T-helper 2 cell (primary cell): ENCODE data around the gene APOBEC3B.
"Not testable (repeated sequence)": the region's sequence is repeated elsewhere in the genome, so short reads cannot be mapped to it uniquely, and the experiment has no call there.

Experiments used
- DNase-seq, 5 experiments: peaks; one replicate each; pipeline versions ENCODE4 v3.0.0 to v3.0.0-alpha.2; 2012 to 2022
- total RNA-seq, 2 donors: gene quantifications; one replicate each; lab custom pipeline; 2026; lab: John Stamatoyannopoulos, UW

The APOBEC3B gene
- 0.31 to 0.61 reads per million in 2 donors for total RNA-seq

DNA sequence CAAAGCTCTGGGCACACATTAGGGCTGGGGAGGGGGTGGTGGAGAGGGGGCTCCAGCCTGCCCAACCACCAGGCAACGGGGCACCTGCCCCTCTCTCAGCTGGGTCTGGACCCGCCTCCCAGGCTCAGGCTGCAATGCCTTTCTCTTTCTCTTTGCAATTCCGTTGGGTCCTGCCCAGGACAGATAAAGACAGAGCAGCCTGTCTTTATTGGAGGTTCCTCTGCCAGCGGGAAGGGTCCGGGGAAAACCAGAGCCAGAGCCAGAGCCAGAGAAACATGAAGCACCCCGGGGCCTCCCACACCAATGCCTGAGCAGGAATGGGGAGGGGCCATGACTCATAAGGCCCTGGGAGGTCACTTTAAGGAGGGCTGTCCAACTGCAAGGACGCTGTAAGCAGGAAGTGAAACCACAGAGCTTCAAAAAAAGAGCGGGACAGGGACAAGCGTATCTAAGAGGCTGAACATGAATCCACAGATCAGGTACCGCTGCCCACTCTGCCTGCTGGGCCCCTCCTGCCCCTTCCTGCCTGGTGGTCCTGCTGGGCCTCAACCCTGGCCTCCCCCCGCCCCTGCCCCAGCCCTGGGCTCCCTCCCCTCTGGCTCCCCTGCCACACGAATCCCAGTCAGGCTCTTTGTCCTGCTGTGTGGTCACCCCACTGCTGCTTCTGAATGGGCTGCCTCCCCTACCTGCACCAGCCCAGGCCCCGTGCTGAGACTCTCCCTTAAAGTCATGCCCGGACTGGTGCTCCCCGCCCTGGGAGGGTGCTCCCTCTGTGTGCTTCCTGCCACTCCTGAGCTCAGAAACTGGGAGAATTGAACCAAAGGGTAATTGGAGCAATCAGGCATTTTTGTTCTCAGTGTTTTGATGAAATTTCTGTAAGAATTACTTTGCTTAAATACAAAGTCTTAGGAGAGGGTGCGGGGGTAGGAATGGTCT is at the start of gene APOBEC3B:
TSS of gene APOBEC3B (plus strand) at position 356 of the 936 bp plus-strand sequence. CDS start at position 463, 107 bp downstream.
- DNase-seq = peak in 4 of 5 experiments; percentile 26 to 88 (median 50)

DNA sequence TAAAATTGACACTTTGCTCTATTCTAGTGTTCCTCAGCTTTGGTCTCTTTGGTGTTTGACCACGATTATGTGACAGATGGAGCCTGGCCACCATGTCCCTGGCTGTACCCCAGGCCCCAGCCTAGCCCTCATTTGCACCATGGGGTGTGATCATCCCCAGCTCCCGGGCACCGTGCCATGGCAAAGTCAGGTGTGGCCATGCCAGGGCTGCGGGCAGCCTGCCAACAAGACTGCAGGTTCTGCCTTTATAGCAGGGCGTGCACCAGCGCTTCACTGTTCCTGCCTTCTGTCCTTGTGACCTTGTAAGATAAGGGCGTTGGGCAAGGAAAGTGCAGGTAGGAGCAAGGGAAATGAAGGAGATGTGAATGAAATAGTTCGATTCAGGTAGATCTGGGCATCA is 47.1 kb upstream of the APOBEC3B start:
- DNase-seq = no peak

DNA sequence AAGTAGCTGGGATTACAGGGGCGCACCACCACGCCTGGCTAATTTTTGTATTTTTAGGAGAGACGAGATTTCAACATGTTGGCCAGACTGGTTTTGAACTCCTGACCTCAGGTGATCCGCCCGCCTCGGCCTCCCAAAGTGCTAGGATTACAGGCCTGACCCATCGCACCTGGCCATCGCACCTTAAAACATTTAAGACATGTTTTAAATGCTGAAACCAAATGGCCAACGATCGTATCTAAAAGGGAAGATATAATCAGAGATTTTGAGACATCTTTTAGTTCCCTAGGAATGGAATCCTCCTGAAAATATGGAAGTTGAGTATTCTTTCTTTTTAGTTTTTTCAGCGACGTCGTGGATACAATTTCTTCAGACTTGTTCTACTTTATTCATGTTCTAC is 46.5 kb upstream of the APOBEC3B start:
- no peak for DNase-seq

DNA sequence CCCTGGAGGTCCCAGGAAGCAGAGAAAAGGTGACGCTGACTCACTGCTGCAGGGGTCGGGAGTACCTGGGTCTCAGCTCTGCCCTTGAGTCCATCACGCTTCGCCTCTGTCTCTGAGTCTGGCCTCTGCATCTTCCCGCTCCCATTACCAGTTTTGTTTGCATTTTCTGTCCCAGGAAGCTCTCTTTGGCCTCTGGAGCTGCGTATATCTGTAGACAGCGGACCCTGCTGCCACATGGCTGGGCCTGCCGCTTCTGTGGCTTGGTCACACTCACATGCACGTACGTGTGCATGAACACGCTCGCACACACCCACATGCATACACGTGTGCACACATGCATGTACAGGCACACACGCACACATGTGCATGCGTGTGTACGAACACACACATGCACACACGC is 45.6 kb upstream of the APOBEC3B start:
- DNase-seq = no peak

DNA sequence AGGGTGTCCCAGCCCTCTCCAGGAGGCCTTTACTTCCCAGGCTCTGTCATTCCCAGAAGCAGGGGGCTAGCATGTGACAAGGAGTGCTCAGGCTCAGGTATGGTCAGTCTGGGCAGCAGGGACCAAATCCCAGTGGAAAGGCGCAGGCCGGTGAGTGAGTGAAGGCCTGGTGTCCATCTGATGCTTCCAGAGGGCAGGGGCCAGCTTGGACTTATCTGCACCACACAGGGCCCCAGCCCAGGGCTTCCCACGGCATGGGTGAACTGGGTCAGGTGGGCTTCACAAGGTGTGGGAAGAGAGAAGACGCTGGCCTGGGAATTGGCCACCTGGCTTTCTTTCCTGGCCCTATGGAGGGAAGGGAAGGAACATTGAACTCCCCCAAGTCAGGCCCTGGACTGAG is 45.1 kb upstream of the APOBEC3B start:
- DNase-seq = no peak

DNA sequence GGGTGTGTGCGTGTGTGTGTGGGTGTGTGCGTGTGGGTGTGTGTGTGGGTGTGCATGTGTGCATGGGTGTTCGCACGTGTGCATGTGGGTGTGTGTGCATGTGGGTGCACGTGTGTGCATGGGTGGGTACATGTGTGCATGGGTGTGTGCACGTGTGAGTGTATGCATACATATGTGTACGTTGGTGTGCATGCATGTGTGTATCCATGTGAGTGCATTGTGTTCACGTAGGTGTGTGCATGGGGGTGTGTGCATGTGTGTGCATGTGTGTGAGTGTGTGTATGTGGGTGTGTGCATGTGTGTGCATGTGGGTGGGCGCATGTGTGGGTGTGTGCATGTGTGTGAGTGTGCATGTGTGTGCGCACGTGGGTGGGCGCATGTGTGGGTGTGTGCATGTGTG is 44.6 kb upstream of the APOBEC3B start:
- no peak for DNase-seq

DNA sequence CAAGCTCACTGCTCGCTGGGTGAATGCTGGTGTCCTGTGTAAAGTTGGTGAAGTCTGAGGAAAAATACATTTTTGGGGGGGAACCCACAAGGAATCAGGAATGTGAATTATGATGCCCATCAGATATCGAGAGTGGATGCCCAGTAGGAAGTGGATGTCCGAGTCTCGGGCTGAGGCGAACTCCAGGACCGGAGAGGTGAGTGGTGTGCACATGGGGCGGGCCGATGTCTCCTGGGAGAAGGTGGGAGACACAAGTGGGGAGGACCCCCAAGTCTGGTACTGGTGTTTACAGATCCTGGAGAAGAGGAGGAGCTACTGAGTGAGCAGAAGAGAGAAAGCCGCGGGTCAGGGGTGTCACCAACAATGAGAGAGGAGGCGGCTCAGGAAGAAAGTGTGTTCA is 43.9 kb upstream of the APOBEC3B start:
- no peak for DNase-seq

DNA sequence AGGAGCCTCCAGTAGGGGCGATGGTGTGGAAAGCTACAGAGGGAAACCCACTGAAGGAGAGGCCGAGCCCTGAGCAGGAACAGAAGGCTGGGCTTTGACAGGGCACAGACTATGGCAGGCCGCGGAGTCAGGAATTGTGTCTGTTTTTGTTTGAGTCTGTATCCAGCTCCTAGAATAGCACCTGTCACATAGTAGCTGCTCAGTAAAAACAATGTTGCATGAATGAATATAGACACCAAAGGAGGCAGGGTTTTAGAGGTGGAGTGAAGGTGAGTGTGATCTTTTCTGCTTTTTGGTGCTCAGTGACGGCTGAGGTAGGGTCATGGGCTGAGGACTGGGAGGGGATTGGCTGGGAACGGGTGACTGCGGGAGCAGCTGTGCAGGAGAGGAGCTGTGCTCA is 43.2 kb upstream of the APOBEC3B start:
- no peak for DNase-seq

DNA sequence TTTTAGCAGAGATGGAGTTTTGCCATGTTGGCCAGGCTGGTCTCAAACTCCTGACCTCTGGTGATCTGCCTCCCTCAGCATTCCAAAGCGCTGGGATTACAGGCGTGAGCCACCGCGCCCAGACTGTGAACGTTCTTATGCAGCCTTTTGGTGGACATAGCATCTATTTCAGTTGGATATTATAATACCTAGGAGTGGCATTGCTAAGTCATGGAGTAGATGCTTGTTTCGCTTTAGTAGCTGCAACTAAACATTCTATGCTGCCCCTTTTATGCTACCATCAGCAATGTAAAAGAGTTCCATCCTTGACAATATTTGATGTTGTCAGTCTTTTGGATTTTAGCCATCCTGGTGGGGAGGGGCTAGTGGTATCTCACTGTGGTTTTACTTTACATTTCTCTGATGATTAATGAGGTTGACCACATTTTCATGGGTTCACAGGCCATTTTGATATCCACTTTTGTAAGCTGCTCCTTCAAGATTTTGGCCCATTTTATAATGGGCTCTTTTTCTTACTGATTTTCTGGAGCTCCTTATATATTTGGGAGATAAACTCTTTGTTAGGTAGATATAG is 41.2 kb upstream of the APOBEC3B start:
- DNase-seq = peak in 1 of 5 experiments; percentile 34

DNA sequence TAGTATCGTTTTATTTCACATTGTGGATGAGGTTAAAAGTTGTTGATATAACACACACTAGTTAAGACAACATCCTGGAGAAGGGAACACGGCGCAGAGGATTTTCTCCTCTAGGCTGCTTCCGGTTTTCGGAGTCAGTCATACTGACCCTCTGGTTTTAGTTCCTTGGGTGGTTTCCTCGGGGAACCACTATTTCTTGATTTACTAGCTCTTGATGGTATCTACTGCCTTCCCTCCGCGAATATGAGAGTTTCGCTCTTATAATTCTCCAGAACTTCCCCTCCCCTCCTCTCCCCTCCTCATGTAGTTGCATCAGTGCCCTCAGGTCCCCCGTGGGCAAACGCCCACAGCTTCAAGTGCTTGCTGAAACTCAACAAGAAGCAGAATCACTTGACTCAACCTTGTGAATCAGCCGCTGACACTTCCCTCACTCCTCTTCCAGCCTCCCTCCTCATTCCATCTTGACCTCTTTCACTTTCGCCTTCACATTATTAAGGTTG is 40.6 kb upstream of the APOBEC3B start:
- DNase-seq = peak in 2 of 5 experiments; percentile 62 to 75

DNA sequence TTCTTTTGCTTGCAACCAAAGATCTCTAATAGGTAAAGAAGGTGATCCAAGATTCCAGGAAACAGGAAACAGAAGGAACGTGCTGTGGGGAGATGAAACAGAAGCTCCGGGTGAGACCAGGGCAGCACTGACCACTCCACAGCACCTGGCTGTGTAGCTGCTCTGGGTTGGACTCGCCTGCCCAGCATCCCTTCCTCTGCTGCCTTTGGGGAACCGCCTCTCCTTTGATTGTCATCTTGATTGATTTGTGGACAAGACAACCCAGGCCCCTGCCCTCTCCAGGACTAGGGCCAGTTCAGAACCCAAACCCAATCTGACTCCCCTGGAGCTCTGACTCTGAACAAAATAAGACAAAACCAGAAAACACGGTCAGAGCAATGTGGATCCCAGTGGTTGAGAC is 39.4 kb upstream of the APOBEC3B start:
- DNase-seq = no peak

DNA sequence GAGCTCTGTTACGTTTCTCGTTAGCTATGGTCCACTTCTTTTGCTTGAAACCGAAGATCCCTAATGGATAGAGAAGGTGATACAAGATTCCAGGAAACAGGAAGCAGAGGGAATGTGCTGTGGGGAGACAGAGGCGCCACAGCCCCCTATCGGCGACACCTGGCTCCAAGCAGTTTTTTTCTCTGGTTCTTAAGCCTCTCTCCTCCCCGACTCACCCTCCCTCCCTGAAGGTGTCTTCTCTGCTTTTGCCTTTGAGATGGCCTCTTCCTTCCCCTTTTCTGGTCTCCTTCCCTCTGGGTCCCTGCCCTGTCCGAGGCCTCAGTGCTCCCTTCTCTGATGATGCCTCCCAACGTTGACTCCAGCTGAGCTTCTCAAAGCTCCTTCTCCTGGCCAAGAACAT is 38.9 kb upstream of the APOBEC3B start:
- no peak for DNase-seq

DNA sequence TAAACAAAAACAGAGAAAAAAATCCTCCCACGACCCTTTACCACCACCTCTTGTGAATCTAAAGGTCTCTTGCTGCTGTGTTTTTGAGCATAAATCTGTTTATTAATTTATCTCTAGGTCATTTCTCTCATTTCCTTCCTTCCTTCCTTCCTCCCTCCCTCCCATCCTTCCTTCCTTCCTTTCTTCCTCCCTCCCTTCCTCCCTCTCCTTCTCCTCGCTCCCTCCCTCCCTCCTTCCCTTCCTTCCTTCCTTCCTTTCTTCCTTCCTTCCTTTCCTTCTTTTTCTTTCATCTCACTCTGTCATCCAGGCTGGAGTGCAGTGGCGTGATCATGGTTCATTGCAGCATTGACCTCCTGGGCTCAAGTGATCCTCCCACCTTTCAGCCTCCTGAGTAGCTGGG is 38.3 kb upstream of the APOBEC3B start:
- DNase-seq = no peak

DNA sequence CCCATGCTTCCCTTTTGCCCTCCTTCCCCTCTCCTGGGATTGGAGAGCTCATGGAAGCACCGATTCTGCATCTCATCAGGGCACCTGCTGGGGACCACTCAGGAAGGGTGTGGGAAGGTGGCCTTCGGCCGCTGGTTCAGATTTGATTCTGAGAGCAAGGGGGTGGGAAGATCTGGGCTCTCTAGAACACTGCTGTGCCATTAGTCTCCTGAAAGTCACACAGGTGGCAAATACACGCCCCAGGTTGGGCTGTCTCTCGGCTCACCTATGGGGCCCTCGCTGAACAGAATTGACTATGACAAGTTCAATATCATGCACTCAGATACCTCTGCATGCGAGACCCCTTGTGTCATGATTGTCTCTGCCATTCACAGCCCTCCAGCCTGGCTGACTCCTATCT is 37.5 kb upstream of the APOBEC3B start:
- no peak for DNase-seq

DNA sequence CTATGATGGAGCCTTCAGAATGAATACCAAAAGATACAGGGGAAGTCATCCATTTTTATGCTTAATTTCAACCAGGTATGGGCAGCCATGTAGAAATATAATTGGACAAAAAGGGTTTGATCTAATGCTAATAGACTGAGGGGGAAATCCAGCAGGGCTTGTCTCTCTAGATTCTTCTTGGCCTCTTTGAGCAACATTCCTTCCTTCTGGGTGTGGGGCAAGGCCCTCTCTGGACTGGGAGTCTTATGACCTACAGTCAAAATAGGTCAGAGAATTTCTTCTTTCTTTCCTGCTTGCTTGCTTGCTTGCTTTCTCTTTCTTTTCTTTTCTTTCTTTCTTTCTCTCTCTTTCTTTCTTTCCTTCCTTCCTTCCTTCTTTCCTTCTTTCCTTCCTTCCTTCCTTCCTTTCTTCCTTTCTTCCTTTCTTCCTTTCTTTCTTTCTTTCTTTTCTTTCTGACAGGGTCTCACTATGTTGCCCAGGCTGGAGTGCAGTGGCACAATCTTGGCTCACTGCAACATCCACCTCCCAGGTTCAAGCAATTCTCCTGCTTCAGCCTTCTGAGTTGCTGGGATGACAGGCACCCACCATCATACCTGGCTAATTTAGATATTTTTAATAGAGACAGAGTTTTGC is 36.3 kb upstream of the APOBEC3B start:
- not testable (repeated sequence) for DNase-seq

DNA sequence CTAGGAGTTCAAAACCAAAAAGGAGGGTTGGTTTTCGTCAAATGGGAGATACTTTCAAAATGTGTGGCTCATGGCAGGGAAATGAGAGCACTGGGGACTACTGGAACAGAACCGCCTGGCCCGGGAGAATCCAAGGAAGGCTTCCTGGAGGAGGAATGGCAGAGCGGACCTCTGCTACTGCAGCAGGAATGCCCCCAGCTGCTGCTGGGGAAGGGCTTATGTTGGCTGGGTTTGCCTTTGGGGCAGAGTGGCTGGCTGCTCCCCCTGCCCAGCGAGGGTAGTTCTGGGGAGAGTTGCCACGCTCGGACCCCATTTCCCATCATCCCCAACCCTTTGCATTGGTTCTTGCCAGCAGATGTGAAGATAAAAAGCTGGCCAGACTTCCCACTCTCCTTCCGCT is 35.4 kb upstream of the APOBEC3B start:
- DNase-seq = no peak

DNA sequence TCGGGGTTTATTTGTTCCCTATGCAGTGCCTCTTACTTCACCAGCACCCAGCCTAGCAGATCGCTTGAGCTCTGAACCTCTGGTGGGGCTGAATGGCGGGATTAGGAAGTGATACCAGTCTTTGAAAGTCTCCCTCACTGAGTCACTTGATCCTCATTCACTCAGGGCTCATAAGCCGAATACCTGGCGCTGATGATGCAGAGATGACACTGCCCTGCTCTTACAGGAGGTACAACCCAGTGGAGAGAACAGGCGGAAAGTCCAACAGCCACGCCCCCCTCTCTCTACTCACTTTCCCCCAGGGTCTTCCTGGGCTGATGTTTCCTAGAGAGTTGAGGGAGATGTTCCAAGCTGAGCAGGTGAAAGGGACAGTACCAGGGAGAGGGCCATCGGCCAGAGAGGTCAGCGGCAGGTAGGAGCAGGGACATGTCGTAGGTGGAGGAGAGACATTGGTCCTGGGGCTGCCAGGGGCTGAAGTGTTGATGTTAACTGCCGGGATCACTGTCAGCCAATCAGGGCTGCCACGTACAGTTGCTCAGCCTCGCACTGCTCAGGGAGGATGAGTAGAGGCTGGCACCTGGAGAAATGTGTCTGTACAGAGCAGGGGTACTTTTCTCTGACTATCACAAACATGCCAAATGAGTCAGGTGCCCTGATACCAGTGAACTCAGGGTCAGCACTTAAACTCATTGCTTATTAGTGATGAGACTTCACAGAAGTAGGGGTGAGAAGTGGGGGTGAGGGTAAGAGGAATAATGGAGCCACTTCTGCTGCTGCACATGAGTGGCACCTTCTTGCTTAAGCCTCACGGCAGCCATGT is 34.6 kb upstream of the APOBEC3B start:
- DNase-seq = no peak

DNA sequence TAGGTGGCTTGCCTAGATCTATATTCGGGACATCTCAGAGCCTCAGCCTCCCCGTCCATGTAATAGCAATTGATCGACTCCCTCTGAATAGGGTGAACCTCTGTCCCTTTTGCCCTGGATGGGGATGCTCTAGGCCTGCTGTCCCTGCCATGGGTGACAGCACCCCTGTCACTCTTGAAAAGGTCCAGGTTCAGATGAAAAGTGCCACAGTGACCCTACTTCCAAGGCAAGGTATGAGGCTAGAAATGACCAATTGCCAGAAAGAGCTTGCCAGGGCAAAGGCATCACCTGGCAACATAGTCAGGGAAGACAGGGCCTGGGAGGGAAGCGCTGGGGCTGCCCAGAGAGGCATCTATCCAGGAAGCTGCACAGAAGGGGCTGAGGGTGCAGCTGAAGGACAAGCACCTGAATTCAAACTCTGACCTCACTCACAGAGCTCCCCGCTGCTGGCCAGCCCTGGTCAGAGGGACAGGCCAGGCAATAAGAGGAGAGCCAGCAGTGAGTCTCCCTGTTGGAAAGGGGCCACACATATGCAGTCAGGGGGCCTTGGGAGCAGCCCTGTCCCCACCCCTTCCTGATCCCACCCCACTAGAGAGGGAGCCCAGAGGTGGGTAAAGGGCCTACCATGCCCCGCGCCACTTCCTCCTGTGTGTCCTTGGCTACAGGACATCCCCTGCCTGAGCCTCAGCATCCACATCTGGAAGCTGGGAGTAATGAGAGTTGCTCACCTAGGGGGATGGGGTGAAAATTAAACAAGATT is 33.8 kb upstream of the APOBEC3B start:
- no peak for DNase-seq

DNA sequence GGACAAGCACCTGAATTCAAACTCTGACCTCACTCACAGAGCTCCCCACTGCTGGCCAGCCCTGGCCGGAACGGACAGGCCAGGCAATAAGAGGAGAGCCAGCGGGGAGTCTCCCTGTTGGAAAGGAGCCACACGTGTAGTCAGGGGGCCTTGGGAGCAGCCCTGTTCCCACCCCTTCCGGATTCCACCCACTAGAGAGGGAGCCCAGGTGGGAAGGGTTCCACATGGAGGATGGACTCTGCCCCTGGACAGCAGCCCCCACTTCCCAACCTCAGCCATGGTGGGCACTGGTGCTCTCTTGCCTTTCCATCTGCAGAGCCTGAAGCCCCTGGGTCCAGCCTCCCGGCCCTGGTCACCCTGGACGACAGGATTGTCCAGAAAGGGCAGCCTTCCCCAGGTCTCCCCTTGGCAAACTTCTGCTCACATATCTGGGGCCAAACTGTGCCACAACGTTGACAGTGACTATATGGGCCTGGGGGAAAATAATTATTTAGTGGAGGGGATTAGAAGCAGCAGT is 32.2 kb upstream of the APOBEC3B start:
- DNase-seq = no peak

DNA sequence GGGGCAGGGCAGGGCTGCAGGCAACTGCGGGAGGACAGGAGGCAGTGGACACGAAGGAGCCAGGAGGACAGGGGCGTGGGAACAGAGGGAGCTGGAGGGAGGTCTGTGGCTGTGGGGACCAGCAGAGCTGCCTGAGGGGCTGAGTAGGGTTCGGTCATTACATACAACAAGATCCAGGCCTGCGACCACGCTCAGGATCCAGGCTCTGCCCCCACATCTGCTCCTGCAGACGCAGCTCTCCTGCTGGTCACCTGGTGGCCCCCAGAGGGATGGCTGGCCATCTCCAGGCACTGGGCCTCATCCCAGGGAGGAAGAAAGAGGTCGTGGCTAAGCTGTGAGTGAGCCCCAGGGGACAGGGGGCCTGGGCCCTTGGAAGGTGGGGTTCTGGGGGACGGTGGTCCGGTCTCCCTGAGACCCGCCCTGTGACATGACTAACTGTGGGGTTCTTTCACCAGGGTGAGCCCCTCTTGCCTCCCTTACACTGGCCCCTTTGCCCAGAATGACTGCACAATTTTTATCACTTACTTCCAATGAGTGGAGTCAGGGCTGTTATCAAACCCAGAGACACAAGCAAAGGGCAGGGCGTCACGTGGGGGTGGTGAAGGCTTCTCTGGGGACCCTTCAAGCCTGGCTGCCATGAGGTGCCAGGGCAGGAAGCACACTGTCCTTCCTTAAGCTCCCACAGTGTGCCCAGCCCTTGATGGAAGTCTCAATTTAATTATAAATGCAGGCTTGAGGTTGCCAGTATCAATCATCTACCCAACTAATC is 31.4 kb upstream of the APOBEC3B start:
- no peak for DNase-seq

DNA sequence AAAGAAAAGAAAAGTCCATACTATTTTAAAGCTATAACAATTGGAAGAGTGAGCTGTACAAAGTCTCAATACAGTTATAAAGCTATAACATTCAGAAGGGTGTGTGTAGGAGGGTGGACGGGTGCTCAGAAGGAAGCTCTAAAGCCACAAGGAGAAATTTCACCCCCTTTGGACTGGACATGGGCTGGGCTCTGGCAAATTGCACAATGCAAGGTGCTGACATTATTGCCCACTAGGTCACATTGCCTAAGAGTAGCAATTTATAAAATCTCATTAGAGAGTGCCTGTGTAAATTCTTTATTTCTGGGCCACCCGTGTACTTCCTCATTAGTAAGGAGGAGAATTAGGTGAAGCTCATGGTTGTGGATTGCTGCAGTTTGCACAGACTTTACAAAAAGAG is 30.4 kb upstream of the APOBEC3B start:
- no peak for DNase-seq
